Measurements from ENCODE around the gene OPN1SW. TPM values are rescaled to one million over a fixed set of nuclear protein-coding genes. Genes with fewer than 3 reads are reported as not detected.

The OPN1SW gene
- polyA plus RNA-seq, 6 donors from 2014 or later = not detected

GRCh38 chr7:128742206-128742605 is 33.4 kb downstream of the OPN1SW start:
- DNase-seq (no peak), ATAC-seq (ENCODE audit: low read depth in 2 of 2) (no peak)
- no peaks in the 10 kb centered on the region for H3K27me3 Mint-ChIP-seq
- H3K4me1 Mint-ChIP-seq = peaks cover 37 to 50% (median 42%) of the 10 kb centered on the region in 3 donors
- peak overlapping the region in 1 of 6 donors; percentile 44 for H3K27ac Mint-ChIP-seq
- peak overlapping the region in 1 of 8 donors; percentile 52 for H3K4me3 Mint-ChIP-seq
- H3K36me3 Mint-ChIP-seq = no peaks in the 10 kb centered on the region
- no peaks in the 10 kb centered on the region for H3K9me3 Mint-ChIP-seq

GRCh38 chr7:128741491-128741890 is 34.1 kb downstream of the OPN1SW start:
- Mint-ChIP-seq H3K27me3 (no peaks in the 10 kb centered on the region), H3K9me3 (no peaks in the 10 kb centered on the region), H3K4me3 (peak overlapping the region in 1 of 8 donors; percentile 52), H3K27ac (peak overlapping the region in 1 of 6 donors; percentile 28), H3K4me1 (peaks cover 34 to 45% (median 38%) of the 10 kb centered on the region in 3 donors), H3K36me3 (no peaks in the 10 kb centered on the region)
- ATAC-seq (ENCODE audit: low read depth in 2 of 2) = no peak
- DNase-seq = no peak

GRCh38 chr7:128740996-128741395 is 34.6 kb downstream of the OPN1SW start:
- H3K27me3 Mint-ChIP-seq = no peaks in the 10 kb centered on the region
- H3K36me3 Mint-ChIP-seq = no peaks in the 10 kb centered on the region
- no peaks in the 10 kb centered on the region for H3K9me3 Mint-ChIP-seq
- ATAC-seq (ENCODE audit: low read depth in 2 of 2) (no peak), DNase-seq (no peak)
- peaks cover 34 to 45% (median 38%) of the 10 kb centered on the region in 3 donors for H3K4me1 Mint-ChIP-seq
- peak overlapping the region in 1 of 6 donors; percentile 28 for H3K27ac Mint-ChIP-seq
- H3K4me3 Mint-ChIP-seq = peak overlapping the region in 1 of 8 donors; percentile 52

GRCh38 chr7:128739990-128740682 is 35.5 kb downstream of the OPN1SW start:
- Mint-ChIP-seq H3K27me3 (no peaks in the 10 kb centered on the region), H3K4me1 (peaks cover 34 to 45% (median 34%) of the 10 kb centered on the region in 3 donors), H3K27ac (peak overlapping the region; percentile 90 to 99 (median 96)), H3K36me3 (no peaks in the 10 kb centered on the region), H3K9me3 (peaks cover 0 to 2% (median 0%) of the 10 kb centered on the region in 7 donors), H3K4me3 (peak overlapping the region; percentile 96 to 99 (median 98))
- no peak for ATAC-seq (ENCODE audit: low read depth in 2 of 2)
- DNase-seq = no peak

DNA sequence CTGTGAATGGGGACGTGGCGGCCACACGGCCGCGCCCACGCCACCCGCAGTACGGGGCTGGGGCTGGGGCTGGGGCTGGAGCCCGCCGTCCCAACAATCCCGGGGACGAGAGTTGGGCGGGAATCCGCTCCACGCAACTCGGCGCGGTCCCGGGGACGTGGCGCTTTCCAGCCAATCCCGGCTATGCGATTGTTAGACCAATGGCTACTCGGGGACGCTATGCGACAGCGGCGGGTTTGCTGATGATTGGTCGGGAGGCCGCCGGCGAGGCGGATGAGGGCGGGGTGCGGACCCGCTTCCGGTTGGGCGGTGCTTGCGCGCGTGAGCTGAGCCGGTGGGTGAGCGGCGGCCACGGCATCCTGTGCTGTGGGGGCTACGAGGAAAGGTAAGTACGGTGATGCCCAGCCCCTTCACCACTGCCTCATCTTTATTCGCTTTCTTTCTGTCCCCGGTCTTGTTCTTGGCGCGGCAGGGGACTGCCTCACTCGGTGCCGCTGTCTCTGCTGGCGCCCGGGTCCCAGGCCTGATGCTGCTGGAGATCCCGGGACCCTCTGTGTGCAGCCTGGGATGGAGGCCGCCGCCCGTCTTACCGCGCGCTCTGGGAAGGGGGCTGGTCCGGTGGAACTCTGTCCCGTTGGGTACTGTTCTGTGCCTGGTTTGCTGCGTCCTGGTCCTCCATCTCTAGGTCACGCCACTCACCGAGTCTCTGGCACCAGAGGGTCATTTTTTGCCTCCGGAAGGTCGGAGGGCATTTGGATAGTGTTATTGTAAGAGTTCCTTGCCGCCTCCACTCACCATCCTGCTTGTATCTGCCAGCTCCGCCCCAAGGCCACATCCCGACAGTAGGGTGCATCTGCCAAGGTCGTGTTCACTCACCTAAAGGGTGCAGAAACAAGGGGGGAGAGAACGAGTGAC is 36.3 kb downstream of the OPN1SW start, which contains the start of gene CALU:
Gene CALU, plus strand, starts transcription at position 312 of the 915 bp plus-strand sequence. CDS start 9,225 bp downstream, outside the sequence.
- Mint-ChIP-seq H3K27ac (peak within 1 kb of the TSS; percentile 90 to 99 (median 96)), H3K27me3 (no peaks in the 10 kb centered on the region), H3K9me3 (peaks cover 0 to 4% (median 0%) of the 10 kb centered on the region in 7 donors), H3K36me3 (no peaks in the 10 kb centered on the region), H3K4me1 (peaks cover 30 to 40% (median 30%) of the 10 kb centered on the region in 3 donors), H3K4me3 (peak within 1 kb of the TSS; percentile 96 to 99 (median 98))
- DNase-seq (peak; percentile 93), ATAC-seq (ENCODE audit: low read depth in 2 of 2) (peak; percentile 89 to 90)

DNA sequence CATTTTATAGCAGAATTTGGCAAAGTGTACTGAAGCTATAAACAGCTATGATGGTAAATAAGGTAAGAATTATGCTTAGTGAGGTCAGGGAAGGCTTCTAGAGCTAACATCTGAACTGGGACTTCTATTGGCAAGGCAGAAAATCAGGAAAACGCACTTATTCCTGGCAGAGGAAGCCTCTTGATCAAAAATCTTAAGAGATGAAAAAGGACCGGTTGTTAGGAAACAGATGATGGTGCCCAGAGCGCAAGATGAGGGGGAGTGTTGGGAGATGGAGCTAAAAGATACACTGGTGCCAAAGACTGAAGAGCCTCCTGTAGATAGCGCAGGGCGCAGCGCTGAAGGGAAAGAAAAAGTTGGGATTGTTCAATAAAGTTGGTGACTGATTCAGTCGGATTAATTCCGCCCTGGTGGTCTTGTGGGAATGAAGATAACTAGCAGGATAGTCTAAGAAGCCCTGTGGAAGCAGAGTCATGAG is 37.0 kb downstream of the OPN1SW start:
- Mint-ChIP-seq H3K27ac (peak overlapping the region; percentile 90 to 99 (median 96)), H3K4me3 (peak overlapping the region; percentile 96 to 99 (median 98)), H3K27me3 (no peaks in the 10 kb centered on the region), H3K36me3 (no peaks in the 10 kb centered on the region), H3K9me3 (peaks cover 0 to 4% (median 0%) of the 10 kb centered on the region in 7 donors), H3K4me1 (peaks cover 27 to 38% (median 28%) of the 10 kb centered on the region in 3 donors)
- ATAC-seq (ENCODE audit: low read depth in 2 of 2) (no peak), DNase-seq (no peak)

GRCh38 chr7:128737867-128738385 is 37.7 kb downstream of the OPN1SW start:
- Mint-ChIP-seq H3K4me1 (peaks cover 27 to 38% (median 28%) of the 10 kb centered on the region in 3 donors), H3K36me3 (no peaks in the 10 kb centered on the region), H3K4me3 (peak overlapping the region in 7 of 8 donors; percentile 2 to 99 (median 98)), H3K9me3 (peaks cover 0 to 4% (median 0%) of the 10 kb centered on the region in 7 donors), H3K27me3 (no peaks in the 10 kb centered on the region), H3K27ac (peak overlapping the region in 3 of 6 donors; percentile 50 to 99 (median 90))
- DNase-seq = no peak
- no peak for ATAC-seq (ENCODE audit: low read depth in 2 of 2)

GRCh38 chr7:128737441-128737840 is 38.2 kb downstream of the OPN1SW start:
- DNase-seq (no peak), ATAC-seq (ENCODE audit: low read depth in 2 of 2) (no peak)
- H3K4me1 Mint-ChIP-seq = peaks cover 26 to 37% (median 28%) of the 10 kb centered on the region in 3 donors
- peak overlapping the region in 2 of 8 donors; percentile 98 to 99 for H3K4me3 Mint-ChIP-seq
- peaks cover 0 to 4% (median 0%) of the 10 kb centered on the region in 7 donors for H3K9me3 Mint-ChIP-seq
- H3K36me3 Mint-ChIP-seq = no peaks in the 10 kb centered on the region
- H3K27me3 Mint-ChIP-seq = no peaks in the 10 kb centered on the region
- peak overlapping the region in 1 of 6 donors; percentile 50 for H3K27ac Mint-ChIP-seq

- Mint-ChIP-seq H3K36me3 (no peaks in the 10 kb centered on the region), H3K4me1 (peaks cover 19 to 21% (median 20%) of the 10 kb centered on the region in 3 donors), H3K9me3 (peaks cover 0 to 4% (median 0%) of the 10 kb centered on the region in 7 donors), H3K27me3 (no peaks in the 10 kb centered on the region), H3K4me3 (peak overlapping the region in 4 of 8 donors; percentile 42 to 67 (median 53)), H3K27ac (peak overlapping the region in 4 of 6 donors; percentile 54 to 83 (median 66))
- DNase-seq = peak; percentile 65
- peak; percentile 64 to 67 for ATAC-seq (ENCODE audit: low read depth in 2 of 2)
Measured at GRCh38 chr7:128735436-128735835, 40.2 kb downstream of the OPN1SW start.

DNA sequence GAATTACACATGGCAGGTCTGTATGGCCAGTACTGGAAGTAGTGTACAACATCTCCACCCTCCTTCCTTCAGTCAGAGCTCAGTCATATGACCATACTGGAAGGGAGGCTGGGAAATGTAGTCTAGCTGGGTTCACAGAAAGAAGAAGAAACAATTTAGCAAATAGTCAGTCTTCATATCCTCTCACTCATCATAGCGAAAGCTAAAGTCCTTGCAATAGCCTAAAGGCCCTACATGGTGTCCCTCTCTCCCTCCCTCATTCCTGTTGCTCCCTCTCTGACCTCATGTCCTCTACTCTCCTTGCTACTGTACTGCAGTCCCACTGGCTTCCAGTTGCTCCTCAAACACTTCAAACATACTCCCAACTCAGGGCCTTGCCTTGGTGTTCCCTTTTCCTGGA is 40.7 kb downstream of the OPN1SW start:
- peak overlapping the region in 3 of 6 donors; percentile 65 to 83 (median 68) for H3K27ac Mint-ChIP-seq
- H3K36me3 Mint-ChIP-seq = no peaks in the 10 kb centered on the region
- peak; percentile 17 for DNase-seq

GRCh38 chr7:128733278-128733645 is 42.3 kb downstream of the OPN1SW start:
- peaks cover 4 to 7% (median 6%) of the 10 kb centered on the region in 3 donors for H3K4me1 Mint-ChIP-seq
- H3K4me3 Mint-ChIP-seq = no peak overlapping the region
- H3K27ac Mint-ChIP-seq = no peak overlapping the region
- DNase-seq = no peak
- H3K36me3 Mint-ChIP-seq = no peaks in the 10 kb centered on the region
- H3K9me3 Mint-ChIP-seq = peaks cover 0 to 4% (median 0%) of the 10 kb centered on the region in 7 donors
- no peak for ATAC-seq (ENCODE audit: low read depth in 2 of 2)
- no peaks in the 10 kb centered on the region for H3K27me3 Mint-ChIP-seq

More for the DNA sequence above, 40.7 kb downstream of the OPN1SW start:
- ATAC-seq (ENCODE audit: low read depth in 2 of 2) = peak; percentile 9 to 11
- peak overlapping the region in 4 of 8 donors; percentile 42 to 67 (median 53) for H3K4me3 Mint-ChIP-seq
- H3K9me3 Mint-ChIP-seq = peaks cover 0 to 4% (median 0%) of the 10 kb centered on the region in 7 donors
- no peaks in the 10 kb centered on the region for H3K27me3 Mint-ChIP-seq
- peaks cover 13 to 18% (median 16%) of the 10 kb centered on the region in 3 donors for H3K4me1 Mint-ChIP-seq

- H3K27me3 Mint-ChIP-seq = peaks cover 0 to 3% (median 2%) of the 10 kb centered on the region in 3 donors
- no peak for DNase-seq
- no peak for ATAC-seq (ENCODE audit: low read depth in 2 of 2)
- H3K4me3 Mint-ChIP-seq = no peak overlapping the region
- H3K4me1 Mint-ChIP-seq = peaks cover under 1 to 1% (median under 1%) of the 10 kb centered on the region in 3 donors
- peaks cover 0 to 4% (median 0%) of the 10 kb centered on the region in 7 donors for H3K9me3 Mint-ChIP-seq
- no peaks in the 10 kb centered on the region for H3K36me3 Mint-ChIP-seq
- no peak overlapping the region for H3K27ac Mint-ChIP-seq
Measured at GRCh38 chr7:128732521-128733277, 42.9 kb downstream of the OPN1SW start.

All from naive B cell (primary cell).